Muscle of back (tissue), 13 donors: ENCODE results near the gene SC5D. TPM values are rescaled to one million over a fixed set of nuclear protein-coding genes. Genes with fewer than 3 reads are reported as not detected.

Experiments
- DNase-seq, 3 donors: peaks; one replicate each; pipeline versions ENCODE4 v3.0.0 to v3.0.0-alpha.2; 2013
- long read RNA-seq, 9 donors: transcript quantifications; one replicate each; lab custom pipeline, GENCODE V29; 2026
- polyA plus RNA-seq, 10 donors: library from polyadenylated mRNA; unstranded; fragments of 120-200 nt; gene quantifications; one replicate each; pipeline ENCODE4 v1.2.1, GENCODE V29; 2013; ENCODE audit not compliant: insufficient read length in 10 of 10

The SC5D gene, protein sequence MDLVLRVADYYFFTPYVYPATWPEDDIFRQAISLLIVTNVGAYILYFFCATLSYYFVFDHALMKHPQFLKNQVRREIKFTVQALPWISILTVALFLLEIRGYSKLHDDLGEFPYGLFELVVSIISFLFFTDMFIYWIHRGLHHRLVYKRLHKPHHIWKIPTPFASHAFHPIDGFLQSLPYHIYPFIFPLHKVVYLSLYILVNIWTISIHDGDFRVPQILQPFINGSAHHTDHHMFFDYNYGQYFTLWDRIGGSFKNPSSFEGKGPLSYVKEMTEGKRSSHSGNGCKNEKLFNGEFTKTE
- polyA plus RNA-seq = 10 to 100 TPM; 25.0 to 48.9 (median 34.6) TPM
- long read RNA-seq, donor 1, transcript SC5D-201 (5 exons, 2,456 nt) = major isoform, 8 of 15 reads
- long read RNA-seq, donor 1, partial matches to known transcripts = 6 of 15 reads
- long read RNA-seq, donor 1, other reads (novel, unspliced or antisense) = 0 of 15 reads
- long read RNA-seq, donor 2, transcript SC5D-201 (5 exons, 2,456 nt) = major isoform, 6 of 12 reads
- long read RNA-seq, donor 2, partial matches to known transcripts = 0 of 12 reads
- long read RNA-seq, donor 2, other reads (novel, unspliced or antisense) = 0 of 12 reads
- long read RNA-seq, donor 3 = 0 reads
- long read RNA-seq, donor 4, partial matches to known transcripts = 10 of 12 reads
- long read RNA-seq, donor 4, other reads (novel, unspliced or antisense) = 0 of 12 reads
- long read RNA-seq, donor 5, transcript SC5D-201 (5 exons, 2,456 nt) = major isoform, 17 of 23 reads
- long read RNA-seq, donor 5, partial matches to known transcripts = 5 of 23 reads
- long read RNA-seq, donor 5, other reads (novel, unspliced or antisense) = 0 of 23 reads
- long read RNA-seq, donor 6, transcript SC5D-201 (5 exons, 2,456 nt) = major isoform, 15 of 31 reads
- long read RNA-seq, donor 6, partial matches to known transcripts = 16 of 31 reads
- long read RNA-seq, donor 6, other reads (novel, unspliced or antisense) = 0 of 31 reads
- long read RNA-seq, donor 7, transcript SC5D-201 (5 exons, 2,456 nt) = major isoform, 7 of 21 reads
- long read RNA-seq, donor 7, partial matches to known transcripts = 11 of 21 reads
- long read RNA-seq, donor 7, other reads (novel, unspliced or antisense) = 0 of 21 reads
- long read RNA-seq, donor 8, transcript SC5D-201 (5 exons, 2,456 nt) = major isoform, 9 of 22 reads
- long read RNA-seq, donor 8, partial matches to known transcripts = 11 of 22 reads
- long read RNA-seq, donor 8, other reads (novel, unspliced or antisense) = 0 of 22 reads
- long read RNA-seq, donor 9 = 0 reads

GRCh38 chr11:121292495-121293287, at the start of gene SC5D:
Gene SC5D (plus strand): TSS chr11:121292771. CDS start chr11:121303376, 10,605 bp downstream.
- peak; percentile 94 to 98 (median 96) for DNase-seq

GRCh38 chr11:121244884-121245283, 47.7 kb upstream of the SC5D start:
- no peak for DNase-seq

- no peak for DNase-seq
Observed at GRCh38 chr11:121246021-121246768, 46.4 kb upstream of the SC5D start.

GRCh38 chr11:121246769-121247035, 45.9 kb upstream of the SC5D start:
- DNase-seq = no peak

GRCh38 chr11:121248496-121248895, 44.1 kb upstream of the SC5D start:
- DNase-seq = no peak

GRCh38 chr11:121249039-121249663, 43.4 kb upstream of the SC5D start:
- DNase-seq = peak in 2 of 3 donors; percentile 33 to 37

GRCh38 chr11:121250843-121251242, 41.7 kb upstream of the SC5D start:
- DNase-seq = no peak

DNA sequence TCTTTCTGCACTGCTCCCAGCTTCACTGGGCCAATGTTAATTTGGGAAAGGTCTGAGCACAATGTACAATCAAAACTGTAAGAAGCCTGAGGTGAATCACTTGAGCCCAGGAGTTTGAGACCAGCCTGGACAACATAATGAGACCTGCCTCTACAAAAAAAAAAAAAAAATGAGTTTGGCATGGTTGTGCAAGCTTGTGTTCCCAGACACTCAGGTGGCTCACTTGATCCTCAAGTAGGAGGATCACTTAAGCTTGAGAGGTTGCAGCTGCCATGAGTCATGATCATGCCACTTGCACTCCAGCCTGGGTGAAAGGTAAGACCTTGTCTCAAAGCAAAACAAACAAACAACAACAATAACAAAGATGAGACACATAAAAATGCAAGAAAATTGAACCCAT, 38.6 kb upstream of the SC5D start:
- DNase-seq = no peak

DNA sequence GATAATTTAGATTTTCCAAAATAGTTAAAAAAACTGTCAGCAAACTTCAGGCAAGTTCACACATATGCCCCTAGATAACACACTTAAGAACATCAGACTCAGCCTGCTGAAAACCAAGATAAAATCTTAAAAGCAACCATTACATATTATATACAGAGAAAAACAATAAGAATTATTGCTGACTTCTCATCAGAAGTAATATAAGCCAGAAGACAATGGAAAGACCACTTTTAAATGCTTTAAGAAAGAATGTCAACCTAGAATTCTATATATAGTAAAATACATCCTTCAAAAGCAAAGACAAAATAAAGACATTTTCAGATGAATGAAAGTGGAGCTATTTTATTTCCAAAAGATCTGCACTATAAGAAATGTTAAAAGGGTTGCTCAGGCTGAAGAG, 37.8 kb upstream of the SC5D start:
- DNase-seq = no peak

DNA sequence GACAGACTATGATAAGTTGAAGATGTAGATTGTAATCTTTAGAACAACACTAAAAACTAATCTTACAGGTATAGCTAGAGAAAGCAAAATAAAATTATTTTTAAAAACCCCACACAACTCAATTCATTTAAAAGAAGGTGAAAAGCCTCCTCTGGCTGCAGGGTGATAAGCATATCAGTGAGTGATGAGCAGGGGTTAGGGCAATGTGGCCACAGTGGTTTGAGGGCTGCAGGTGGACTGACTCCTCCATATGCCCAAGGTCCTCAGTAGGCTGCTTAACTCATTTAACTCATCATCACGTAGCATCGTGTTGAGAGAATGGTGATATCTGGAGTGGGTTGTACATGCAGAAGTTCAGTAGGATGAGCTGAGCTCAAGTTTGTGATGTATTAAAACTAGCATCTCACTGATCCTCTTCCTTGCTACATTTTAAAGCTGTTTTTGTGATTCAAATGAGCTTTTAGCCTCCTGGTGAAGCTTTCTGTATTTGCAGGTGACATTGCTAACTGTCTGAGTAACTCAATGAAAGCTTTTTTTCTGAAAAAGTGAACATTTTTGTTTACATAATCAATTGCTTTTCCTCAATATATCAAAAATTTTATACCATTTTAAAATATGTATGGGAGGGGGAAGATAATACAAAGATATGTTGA, 37.0 kb upstream of the SC5D start:
- DNase-seq = no peak

- DNase-seq = no peak
Observed at GRCh38 chr11:121257289-121257688, 35.3 kb upstream of the SC5D start.

- no peak for DNase-seq
Observed at GRCh38 chr11:121257976-121258375, 34.6 kb upstream of the SC5D start.

- no peak for DNase-seq
Observed at GRCh38 chr11:121265586-121265985, 27.0 kb upstream of the SC5D start.

- no peak for DNase-seq
Observed at GRCh38 chr11:121268581-121268980, 24.0 kb upstream of the SC5D start.

DNA sequence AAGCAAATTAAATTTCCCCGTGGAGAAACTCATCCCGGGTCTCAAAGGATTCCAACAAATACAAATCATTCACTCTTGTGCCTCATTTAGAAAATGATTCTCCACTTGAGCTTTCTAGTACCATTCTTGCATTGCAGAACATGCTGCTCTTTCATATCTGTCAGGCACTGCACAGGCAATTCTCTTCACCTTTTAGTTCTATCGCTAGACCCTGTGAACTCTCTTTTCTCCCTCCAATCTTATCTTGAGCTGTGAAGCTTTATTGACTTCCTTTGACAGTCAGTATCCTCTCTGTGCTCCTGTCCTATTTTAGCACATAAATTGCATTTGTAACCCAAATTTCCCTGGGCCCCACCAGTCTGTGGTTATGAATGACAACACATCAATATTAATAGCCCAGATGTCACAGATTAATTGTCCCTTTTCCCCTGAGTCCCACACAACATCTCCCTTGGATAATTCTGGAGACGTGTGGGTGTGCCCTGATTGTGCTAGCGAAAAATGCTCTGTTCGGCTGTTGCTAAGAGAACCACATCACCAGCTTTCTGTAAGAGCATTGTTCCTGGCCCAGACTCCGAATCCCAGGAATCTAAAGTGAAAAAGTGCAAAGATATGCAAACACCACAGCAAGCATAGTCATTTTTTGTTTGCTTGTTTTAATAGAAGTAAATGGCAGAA, 22.4 kb upstream of the SC5D start:
- DNase-seq = no peak

- DNase-seq = no peak
Observed at GRCh38 chr11:121274332-121274991, 18.1 kb upstream of the SC5D start.

DNA sequence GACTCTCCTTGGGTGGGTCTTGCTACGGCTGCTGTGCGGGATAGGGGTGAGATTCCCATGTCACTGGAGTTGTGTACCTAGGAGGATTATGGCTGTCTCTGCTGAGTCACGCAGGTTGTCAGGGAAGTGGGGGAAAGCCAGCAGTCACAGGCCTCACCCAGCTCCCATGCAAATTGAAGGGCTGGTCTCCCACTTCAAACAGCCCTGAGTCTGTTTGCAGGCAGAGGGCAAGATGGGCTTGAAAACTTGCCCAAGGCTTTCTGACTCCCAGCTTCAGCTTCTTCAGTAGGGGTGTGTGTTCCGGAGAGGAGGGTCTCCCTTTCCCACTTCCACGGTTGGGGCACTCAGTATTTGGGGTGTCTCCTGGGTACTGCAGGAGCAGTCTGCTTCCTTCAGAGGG, 10.9 kb upstream of the SC5D start:
- no peak for DNase-seq

DNA sequence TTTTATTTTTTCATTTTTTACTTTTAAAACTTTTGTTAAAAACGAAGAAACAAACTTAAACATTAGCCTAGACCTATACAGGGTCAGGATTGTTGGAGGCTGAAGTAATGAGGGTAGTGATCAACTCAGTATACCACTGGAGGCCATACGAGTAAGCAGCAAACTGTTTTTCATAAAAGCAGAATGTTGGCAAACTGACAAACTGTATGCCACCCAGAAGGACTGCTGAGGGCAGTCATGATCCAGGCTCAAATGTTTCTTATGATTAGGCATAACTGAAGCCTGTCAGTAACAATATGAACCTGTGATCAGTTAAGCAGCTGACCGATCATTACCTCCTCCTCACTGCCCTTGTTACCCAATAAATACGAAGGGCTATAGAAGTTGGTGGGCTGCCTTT, 10.2 kb upstream of the SC5D start:
- DNase-seq = no peak
